Activated CD4-positive, CD25-positive, alpha-beta regulatory T cell treated with anti-CD3 and anti-CD28 coated beads, Interleukin-2, amount 50 U/mL, for 16 hours (primary cell): ENCODE measurements around the gene HPGDS.
"Not testable (repeated sequence)": the region's sequence is repeated elsewhere in the genome, so short reads cannot be mapped to it uniquely, and the experiment has no call there.

Experiments
- DNase-seq: peaks from one replicate; pipeline ENCODE4 v3.0.0-alpha.2; 2020; ENCODE audit warnings: low read depth, low spot score

The HPGDS gene

GRCh38 chr4:94342694-94343093 lies at the start of gene HPGDS:
TSS of gene HPGDS (minus strand) at chr4:94342836. CDS start at chr4:94334629, 8,207 bp downstream.
- no peak for DNase-seq

GRCh38 chr4:94390804-94391410 lies 48.3 kb upstream of the HPGDS start:
- no peak for DNase-seq

- DNase-seq: no peak
Observed at GRCh38 chr4:94389595-94390267, 47.1 kb upstream of the HPGDS start.

GRCh38 chr4:94387965-94388364 lies 45.3 kb upstream of the HPGDS start:
- not testable (repeated sequence) for DNase-seq

- DNase-seq: not testable (repeated sequence)
Observed at GRCh38 chr4:94385452-94385851, 42.8 kb upstream of the HPGDS start.

GRCh38 chr4:94382891-94383290 lies 40.3 kb upstream of the HPGDS start:
- DNase-seq: not testable (repeated sequence)

GRCh38 chr4:94378047-94378446 lies 35.4 kb upstream of the HPGDS start:
- no peak for DNase-seq

- no peak for DNase-seq
Observed at GRCh38 chr4:94377294-94377693, 34.7 kb upstream of the HPGDS start.

GRCh38 chr4:94375364-94375763 lies 32.7 kb upstream of the HPGDS start:
- no peak for DNase-seq

- no peak for DNase-seq
Observed at GRCh38 chr4:94373752-94374151, 31.1 kb upstream of the HPGDS start.

GRCh38 chr4:94372991-94373390 lies 30.4 kb upstream of the HPGDS start:
- DNase-seq: no peak

GRCh38 chr4:94372228-94372978 lies 29.8 kb upstream of the HPGDS start:
- DNase-seq: no peak

- DNase-seq: no peak
Observed at GRCh38 chr4:94371290-94371689, 28.7 kb upstream of the HPGDS start.

GRCh38 chr4:94370533-94371254 lies 28.1 kb upstream of the HPGDS start:
- no peak for DNase-seq

GRCh38 chr4:94369046-94369445 lies 26.4 kb upstream of the HPGDS start:
- no peak for DNase-seq

GRCh38 chr4:94368459-94368858 lies 25.8 kb upstream of the HPGDS start:
- no peak for DNase-seq

- no peak for DNase-seq
Observed at GRCh38 chr4:94365304-94365703, 22.7 kb upstream of the HPGDS start.

GRCh38 chr4:94364527-94364926 lies 21.9 kb upstream of the HPGDS start:
- no peak for DNase-seq

- DNase-seq: no peak
Observed at GRCh38 chr4:94363136-94363655, 20.6 kb upstream of the HPGDS start.

GRCh38 chr4:94359838-94360237 lies 17.2 kb upstream of the HPGDS start:
- DNase-seq: no peak

GRCh38 chr4:94359221-94359620 lies 16.6 kb upstream of the HPGDS start:
- no peak for DNase-seq

GRCh38 chr4:94358101-94358500 lies 15.5 kb upstream of the HPGDS start:
- no peak for DNase-seq
